K562 (cell line): Measurements from ENCODE around the gene SELENOW. TPM values are rescaled to one million over a fixed set of nuclear protein-coding genes. Genes with fewer than 3 reads are reported as not detected.

Source experiments
- ATAC-seq: fragments of 200-7000 bp; cut with Tn5 transposase; 3 replicates; pipeline ENCODE4 v1.9.1; 2020; ENCODE audit warnings: moderate library complexity
- BruUV-seq: library from RNA; stranded (reverse); fragments of 400-500 nt; replicated peaks from 2 replicates; lab custom pipeline; 2021; lab: Mats Ljungman, UMichigan
- CTCF ChIA-PET: fragments of 300-600 bp; formaldehyde crosslinking; extraction: SDS; loops from one replicate; lab custom pipeline; 2021; ENCODE audit warnings: low intra/inter-chr PET ratio; lab: Yijun Ruan, JAX
- POLR2A ChIA-PET: fragments of 300-600, 350-650 bp; sonication (Branson Sonifier 250); formaldehyde crosslinking; extraction: SDS; loops from one replicate; lab custom pipeline; 2021; ENCODE audit warnings: antibody characterized with exemption, inconsistent platforms; lab: Yijun Ruan, JAX
- DNase-seq, 4 experiments: peaks; one replicate each; pipeline versions ENCODE4 v3.0.0 to v3.0.0-alpha.2; 2011 to 2018; ENCODE audit warnings: low spot score in 3 of 4, mixed read lengths in 3 of 4; ENCODE audit errors: extremely low read depth in 1 of 4
- FAIRE-seq: peaks from 2 replicates; lab custom pipeline; 2011; peaks lifted over from hg19 to GRCh38; lab: Jason Lieb, UNC
- H2AFZ ChIP-seq: 2 replicates; pipeline ENCODE4 v1.6.0; 2011; ENCODE audit warnings: low read depth, low read length, control low read depth, inconsistent platforms
- H3K27ac ChIP-seq: fragments of 200-600 bp; 3 replicates; pipeline ENCODE4 v1.8.0; 2011; ENCODE audit warnings: low read depth, mild to moderate bottlenecking, control low read depth, inconsistent platforms, low read length, moderate library complexity, mixed read lengths; ENCODE audit errors: extremely low read depth
- H3K27me3 ChIP-seq, 2 experiments: fragments of 300-600 bp in 1 of 2; 2 replicates in 1 of 2; 3 replicates in 1 of 2; pipeline versions ENCODE4 v1.6.0 to v1.8.0; 2011; ENCODE audit warnings: inconsistent platforms in 2 of 2, low read length in 2 of 2, mild to moderate bottlenecking in 1 of 2, mixed read lengths in 1 of 2, moderate library complexity in 1 of 2; ENCODE audit not compliant: control insufficient read depth in 2 of 2, insufficient read depth in 2 of 2
- H3K36me3 ChIP-seq: fragments of 300-600 bp; 3 replicates; pipeline ENCODE4 v1.8.0; 2011; ENCODE audit warnings: mild to moderate bottlenecking, low read length, inconsistent platforms; ENCODE audit not compliant: control insufficient read depth, insufficient read depth
- H3K4me1 ChIP-seq, 2 experiments: fragments of 200-600 bp in 1 of 2; replicated peaks in 1 of 2; 2 replicates in 1 of 2; 3 replicates in 1 of 2; pipeline versions ENCODE4 v1.5.1 to v1.8.0; 2011; ENCODE audit warnings: inconsistent platforms in 2 of 2, low read length in 2 of 2, mild to moderate bottlenecking in 1 of 2, mixed read lengths in 1 of 2, moderate library complexity in 1 of 2; ENCODE audit not compliant: control insufficient read depth in 2 of 2, insufficient read depth in 2 of 2
- H3K4me2 ChIP-seq: 2 replicates; pipeline ENCODE4 v1.6.1; 2011; ENCODE audit warnings: low read length, control low read depth, inconsistent platforms, mixed read lengths; ENCODE audit not compliant: insufficient read depth
- H3K4me3 ChIP-seq: fragments of 200-600 bp; sonication (generic), shearing (Covaris generic); 2 replicates; pipeline ENCODE4 v1.5.1; 2016; ENCODE audit warnings: control low read depth, inconsistent platforms
- H3K79me2 ChIP-seq: fragments of 200-600 bp; 3 replicates; pipeline ENCODE4 v1.8.0; 2011; ENCODE audit warnings: low read length, inconsistent platforms; ENCODE audit not compliant: control insufficient read depth, insufficient read depth
- H3K9ac ChIP-seq, 2 experiments: 2 replicates each; pipeline versions ENCODE4 v1.6.0 to v1.6.1; 2011; ENCODE audit warnings: low read depth in 2 of 2, low read length in 2 of 2, control low read depth in 1 of 2, inconsistent platforms in 1 of 2, mild to moderate bottlenecking in 1 of 2, mixed read lengths in 1 of 2; ENCODE audit not compliant: insufficient read depth in 1 of 2
- H3K9me1 ChIP-seq: one replicate; pipeline ENCODE4 v1.6.0; 2011; ENCODE audit warnings: inconsistent platforms, mild to moderate bottlenecking, low read length, moderate library complexity; ENCODE audit not compliant: control insufficient read depth, insufficient read depth
- H3K9me3 ChIP-seq: replicated peaks from 2 replicates; pipeline ENCODE4 v1.5.1; 2011; ENCODE audit warnings: low read depth, low read length, inconsistent platforms; ENCODE audit not compliant: control insufficient read depth, insufficient read depth
- H4K20me1 ChIP-seq: replicated peaks from 2 replicates; pipeline ENCODE4 v1.6.1; 2011; ENCODE audit warnings: low read length, inconsistent platforms, mixed read lengths; ENCODE audit not compliant: control insufficient read depth, insufficient read depth
- ILK ChIP-seq: fragments of 450-650 bp; IDR thresholded peaks from 2 replicates; pipeline ENCODE4 v1.6.1; 2016; ENCODE audit warnings: missing genetic modification characterization, low read depth, mild to moderate bottlenecking, missing compliant biosample characterization, moderate library complexity, borderline replicate concordance
- NFYB ChIP-seq: IDR thresholded peaks from 2 replicates; pipeline ENCODE4 v1.6.1; 2011; ENCODE audit warnings: mild to moderate bottlenecking, moderate library complexity; ENCODE audit not compliant: insufficient read length; ENCODE audit errors: extremely low read depth
- PHB ChIP-seq: fragments of 250-450 bp; sonication (Bioruptor Pico); IDR thresholded peaks from 2 replicates; pipeline ENCODE4 v1.5.0; 2021
- SAFB2 ChIP-seq: fragments of 200-400 bp; formaldehyde crosslinking; IDR thresholded peaks from 2 replicates; pipeline ENCODE4 v1.6.1; 2018; ENCODE audit warnings: borderline replicate concordance, low read length, low read depth, moderate library complexity; ENCODE audit not compliant: severe bottlenecking
- TBL1XR1 ChIP-seq, 2 experiments: IDR thresholded peaks; 2 replicates each; pipeline ENCODE4 v1.6.1; 2012; ENCODE audit warnings: improper control_type of control experiment in 2 of 2, low read length in 2 of 2, mild to moderate bottlenecking in 1 of 2
- XRCC5 ChIP-seq: fragments of 200-400 bp; formaldehyde crosslinking; IDR thresholded peaks from 2 replicates; pipeline ENCODE4 v1.6.1; 2017; ENCODE audit warnings: low read depth, mild to moderate bottlenecking, low read length
- ZBTB17 ChIP-seq: fragments of 450-650 bp; formaldehyde crosslinking; IDR thresholded peaks from 2 replicates; pipeline ENCODE4 v1.4.0; 2020; ENCODE audit warnings: mild to moderate bottlenecking
- ZNF253 ChIP-seq: fragments of 250-450 bp; sonication (Bioruptor Pico); conservative IDR thresholded peaks from 2 replicates; pipeline ENCODE4 v1.6.1; 2021; ENCODE audit warnings: mild to moderate bottlenecking
- ZNF668 ChIP-seq: fragments of 250-450 bp; sonication (Bioruptor Pico); IDR thresholded peaks from 2 replicates; pipeline ENCODE4 v1.8.0; 2022; ENCODE audit warnings: mild to moderate bottlenecking, inconsistent platforms
- WGBS: fragments of 100-300 bp; shearing (Covaris generic); methylation state at CpG from one replicate; pipeline ENCODE4 v1.1.6; 2016; ENCODE audit warnings: low coverage, mixed read lengths; ENCODE audit not compliant: insufficient coverage; ENCODE audit errors: missing lambda C conversion rate; 5-methylcytosine and 5-hydroxymethylcytosine counted together
- in situ Hi-C: fragments of 300-500 bp; cut with MboI; formaldehyde crosslinking; loops from 4 replicates; pipeline ENCODE4 v1.15.0; 2018; ENCODE audit warnings: inconsistent platforms, mixed read lengths
- intact Hi-C: fragments of 100-400 bp; cut with micrococcal nuclease; formaldehyde crosslinking; loops from 2 replicates; pipeline ENCODE4 v1.14.2; 2022
- polyA plus RNA-seq, 8 experiments: library from polyadenylated mRNA; depleted of rRNA in 4 of 8; stranded (reverse) in 5 of 8; unstranded in 3 of 8; fragments of >200 nt; fragmentation: Nextera tagmentation in 2 of 8; fragmentation: Illumina TruSeq in 1 of 8; extraction: Ambion mirVana in 2 of 8; extraction: Trizol in 1 of 8; gene quantifications; 2 replicates each; pipeline versions ENCODE4 v1.2.1 to v1.2.3, GENCODE V29; 2011 to 2014; ENCODE audit warnings: inconsistent platforms in 1 of 8, missing spikeins in 1 of 8
- total RNA-seq, 7 experiments: library from RNA; depleted of rRNA in 6 of 7; stranded (reverse); fragments of >200 nt in 6 of 7; fragmentation: Illumina TruSeq in 2 of 7; extraction: Trizol in 2 of 7; gene quantifications; 2 replicates each; pipeline versions ENCODE4 v1.2.1 to v1.2.3, GENCODE V29; 2011 to 2021; ENCODE audit warnings: low replicate concordance in 1 of 7
- TF ChIP-seq, protein P1 (sequence below): fragments of 200-400 bp; formaldehyde crosslinking; IDR thresholded peaks from 2 replicates; pipeline ENCODE4 v1.6.1; 2017; ENCODE audit warnings: mild to moderate bottlenecking, low read depth, low read length, moderate library complexity
- TF ChIP-seq, protein P2 (sequence below), 2 experiments: fragments of 450-650 bp; formaldehyde crosslinking in 1 of 2; IDR thresholded peaks; 2 replicates each; pipeline versions ENCODE4 v1.4.0 to v1.6.1; 2014 to 2020; ENCODE audit warnings: mild to moderate bottlenecking in 2 of 2, borderline replicate concordance in 1 of 2, low read depth in 1 of 2

Gene SELENOW
- total and polyA plus RNA-seq, 9 of the 15 experiments (the other 6 are each of a cell fraction or from before 2014, with no cell fraction given), result 91.9 to 279 (median 156) TPM

- no peak overlapping the region for H3K4me2 ChIP-seq
- H3K9me3 ChIP-seq, result no peaks in the 10 kb centered on the region
- intact Hi-C loops (no loop called here), in situ Hi-C loops (no loop called here)
- CTCF ChIA-PET, result no interaction called here
- no peak overlapping the region for H3K27ac ChIP-seq
- H2AFZ ChIP-seq, result no peak overlapping the region
- H3K4me3 ChIP-seq, result no peak overlapping the region
- FAIRE-seq (no peak), ATAC-seq (no peak), DNase-seq (no peak)
- no TSS peak for BruUV-seq
- H3K79me2 ChIP-seq, result no peaks in the 10 kb centered on the region
- peaks cover 0 to 3% of the 10 kb centered on the region in 2 experiments; a peak in 1 of 5 replicates for H3K4me1 ChIP-seq
- 6% methylated on average over 6 of the region's 6 CpGs for WGBS
- no peaks in the 10 kb centered on the region for H3K36me3 ChIP-seq
- H4K20me1 ChIP-seq, result no peaks in the 10 kb centered on the region
- H3K9me1 ChIP-seq, result no peaks in the 10 kb centered on the region
- POLR2A ChIA-PET, result interaction anchor here (1.0 to 2.2 kb wide), 2 partner anchors 9 to 22 kb away, joined by 3 to 6 read pairs; no protein-coding TSS in a partner anchor
- peaks cover 8 to 44% of the 10 kb centered on the region in 2 experiments for H3K27me3 ChIP-seq
- H3K9ac ChIP-seq, result no peak overlapping the region
- TF ChIP-seq TBL1XR1 (IDR thresholded peaks at IDR 0.05; ENCODE audit: low read length in 2 of 2) (no peak), ZBTB17 (CRISPR knock-in tag) (no peak), PHB (no peak), SAFB2 (no peak), ZNF253 (CRISPR knock-in tag) (no peak), ILK (tag) (no peak), XRCC5 (no peak), ZNF668 (no peak), NFYB (no peak)
- TF ChIP-seq, protein P1, sequence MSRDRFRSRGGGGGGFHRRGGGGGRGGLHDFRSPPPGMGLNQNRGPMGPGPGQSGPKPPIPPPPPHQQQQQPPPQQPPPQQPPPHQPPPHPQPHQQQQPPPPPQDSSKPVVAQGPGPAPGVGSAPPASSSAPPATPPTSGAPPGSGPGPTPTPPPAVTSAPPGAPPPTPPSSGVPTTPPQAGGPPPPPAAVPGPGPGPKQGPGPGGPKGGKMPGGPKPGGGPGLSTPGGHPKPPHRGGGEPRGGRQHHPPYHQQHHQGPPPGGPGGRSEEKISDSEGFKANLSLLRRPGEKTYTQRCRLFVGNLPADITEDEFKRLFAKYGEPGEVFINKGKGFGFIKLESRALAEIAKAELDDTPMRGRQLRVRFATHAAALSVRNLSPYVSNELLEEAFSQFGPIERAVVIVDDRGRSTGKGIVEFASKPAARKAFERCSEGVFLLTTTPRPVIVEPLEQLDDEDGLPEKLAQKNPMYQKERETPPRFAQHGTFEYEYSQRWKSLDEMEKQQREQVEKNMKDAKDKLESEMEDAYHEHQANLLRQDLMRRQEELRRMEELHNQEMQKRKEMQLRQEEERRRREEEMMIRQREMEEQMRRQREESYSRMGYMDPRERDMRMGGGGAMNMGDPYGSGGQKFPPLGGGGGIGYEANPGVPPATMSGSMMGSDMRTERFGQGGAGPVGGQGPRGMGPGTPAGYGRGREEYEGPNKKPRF, result no peak
- TF ChIP-seq, protein P2, sequence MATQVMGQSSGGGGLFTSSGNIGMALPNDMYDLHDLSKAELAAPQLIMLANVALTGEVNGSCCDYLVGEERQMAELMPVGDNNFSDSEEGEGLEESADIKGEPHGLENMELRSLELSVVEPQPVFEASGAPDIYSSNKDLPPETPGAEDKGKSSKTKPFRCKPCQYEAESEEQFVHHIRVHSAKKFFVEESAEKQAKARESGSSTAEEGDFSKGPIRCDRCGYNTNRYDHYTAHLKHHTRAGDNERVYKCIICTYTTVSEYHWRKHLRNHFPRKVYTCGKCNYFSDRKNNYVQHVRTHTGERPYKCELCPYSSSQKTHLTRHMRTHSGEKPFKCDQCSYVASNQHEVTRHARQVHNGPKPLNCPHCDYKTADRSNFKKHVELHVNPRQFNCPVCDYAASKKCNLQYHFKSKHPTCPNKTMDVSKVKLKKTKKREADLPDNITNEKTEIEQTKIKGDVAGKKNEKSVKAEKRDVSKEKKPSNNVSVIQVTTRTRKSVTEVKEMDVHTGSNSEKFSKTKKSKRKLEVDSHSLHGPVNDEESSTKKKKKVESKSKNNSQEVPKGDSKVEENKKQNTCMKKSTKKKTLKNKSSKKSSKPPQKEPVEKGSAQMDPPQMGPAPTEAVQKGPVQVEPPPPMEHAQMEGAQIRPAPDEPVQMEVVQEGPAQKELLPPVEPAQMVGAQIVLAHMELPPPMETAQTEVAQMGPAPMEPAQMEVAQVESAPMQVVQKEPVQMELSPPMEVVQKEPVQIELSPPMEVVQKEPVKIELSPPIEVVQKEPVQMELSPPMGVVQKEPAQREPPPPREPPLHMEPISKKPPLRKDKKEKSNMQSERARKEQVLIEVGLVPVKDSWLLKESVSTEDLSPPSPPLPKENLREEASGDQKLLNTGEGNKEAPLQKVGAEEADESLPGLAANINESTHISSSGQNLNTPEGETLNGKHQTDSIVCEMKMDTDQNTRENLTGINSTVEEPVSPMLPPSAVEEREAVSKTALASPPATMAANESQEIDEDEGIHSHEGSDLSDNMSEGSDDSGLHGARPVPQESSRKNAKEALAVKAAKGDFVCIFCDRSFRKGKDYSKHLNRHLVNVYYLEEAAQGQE (IDR thresholded peaks at IDR 0.05; ENCODE audit: borderline replicate concordance), result peak; percentile 17; the same call in 1 of the 2 replicates
- TF ChIP-seq, protein P2 (CRISPR knock-in tag; IDR thresholded peaks at IDR 0.05; ENCODE audit: low read depth), result no peak
Observed at GRCh38 chr19:47826800-47827199, 48.3 kb downstream of the SELENOW start.
